Gastroesophageal sphincter (tissue), 3 donors: ENCODE data around the gene TCF7L1.

Experiments
- CTCF ChIP-seq, 4 experiments: fragments of 200-600 bp in 2 of 4; fragments of 450-650 bp in 2 of 4; sonication (generic) in 1 of 4; IDR thresholded peaks; one replicate each; pipeline ENCODE4 v1.5.1; 2017 to 2019; ENCODE audit warnings: antibody characterized with exemption in 4 of 4, mild to moderate bottlenecking in 2 of 4, moderate library complexity in 2 of 4
- EP300 ChIP-seq: sonication (generic); formaldehyde crosslinking; IDR thresholded peaks from one replicate; pipeline ENCODE4 v1.6.1; 2017; ENCODE audit warnings: antibody characterized with exemption, mild to moderate bottlenecking
- POLR2A ChIP-seq, 2 donors: fragments of 450-650 bp; IDR thresholded peaks; one replicate each; pipeline ENCODE4 v1.6.1; 2017; ENCODE audit warnings: antibody characterized with exemption in 2 of 2, mild to moderate bottlenecking in 2 of 2, moderate library complexity in 1 of 2
- POLR2AphosphoS5 ChIP-seq: sonication (generic); formaldehyde crosslinking; IDR thresholded peaks from one replicate; pipeline ENCODE4 v1.6.1; 2017; ENCODE audit warnings: antibody characterized with exemption

- TF ChIP-seq CTCF (IDR thresholded peaks at IDR 0.05) (no peak), EP300 (no peak), POLR2A (IDR thresholded peaks at IDR 0.05) (no peak), POLR2AphosphoS5 (no peak)
Measured at GRCh38 chr2:85253890-85254289, 120.7 kb downstream of the TCF7L1 start.
